ENCODE data around the gene MAS1. TPM values are rescaled to one million over a fixed set of nuclear protein-coding genes. Genes with fewer than 3 reads are reported as not detected.

The MAS1 gene
- total and polyA plus RNA-seq, 4 experiments from 2014 or later, result not detected

- no peaks in the 10 kb centered on the region for H3K9me3 Mint-ChIP-seq
- no peaks in the 10 kb centered on the region for H3K9me3 ChIP-seq (ENCODE audit: control insufficient read depth in 1 of 2, low read length in 2 of 2)
Observed at GRCh38 chr6:159935633-159936032, 44.8 kb downstream of the MAS1 start.

DNA sequence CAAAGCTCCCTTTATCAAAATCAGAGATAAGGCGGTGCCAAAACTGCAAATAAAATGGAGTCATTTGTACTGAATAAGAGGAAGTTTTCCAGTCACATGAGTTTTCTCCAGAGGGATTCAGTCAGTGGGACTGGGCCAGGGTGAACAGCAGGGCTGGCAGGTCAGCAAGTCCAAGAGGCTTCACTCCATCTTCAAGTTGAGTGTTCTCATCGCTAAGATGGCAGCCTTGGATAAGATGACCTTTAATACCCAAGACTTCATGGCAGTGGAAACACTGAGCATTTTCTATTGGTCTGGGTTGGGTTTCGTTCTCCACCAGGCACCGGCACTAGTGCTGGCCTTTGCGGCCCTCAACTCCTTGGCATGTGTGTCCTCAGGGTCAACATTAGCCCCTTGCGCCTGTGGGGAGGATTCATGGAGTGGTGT is 48.8 kb downstream of the MAS1 start:
- Mint-ChIP-seq H3K36me3 (peaks cover 2% of the 10 kb centered on the region in 2 donors), H3K9me3 (peaks cover 0 to 17% (median 8%) of the 10 kb centered on the region in 8 donors), H3K27me3 (peaks cover 2 to 3% of the 10 kb centered on the region in 2 donors), H3K4me3 (no peak overlapping the region), H3K27ac (no peak overlapping the region), H3K4me1 (peaks cover 0 to 2% (median 0%) of the 10 kb centered on the region in 4 donors)
- no peak overlapping the region for H3K27ac ChIP-seq (ENCODE audit: low read depth, low read length)
- no peak overlapping the region for H3K4me3 ChIP-seq (ENCODE audit: low read length in 2 of 2)
- H3K9me3 ChIP-seq (ENCODE audit: control insufficient read depth in 1 of 2, low read length in 2 of 2), result no peaks in the 10 kb centered on the region
- POLR2A ChIA-PET (ENCODE audit: partially characterized antibody), result no interaction called here
- H3K4me1 ChIP-seq (ENCODE audit: insufficient read depth, low read length), result no peaks in the 10 kb centered on the region
- CTCF ChIA-PET (ENCODE audit: partially characterized antibody), result interaction anchor here (0.9 to 3.7 kb wide), 2 partner anchors 217 to 249 kb away, joined by 3 to 18 read pairs; no protein-coding TSS in a partner anchor
- H3K27me3 ChIP-seq (ENCODE audit: insufficient read depth, low read length), result no peaks in the 10 kb centered on the region
- H3K36me3 ChIP-seq (ENCODE audit: insufficient read depth, low read length), result no peaks in the 10 kb centered on the region
- intact Hi-C loops (cut with micrococcal nuclease), result no loop called here
- no peak for DNase-seq

More at GRCh38 chr6:159935633-159936032, 44.8 kb downstream of the MAS1 start:
- Mint-ChIP-seq H3K27me3 (peaks cover 0 to 3% of the 10 kb centered on the region in 2 donors), H3K36me3 (no peaks in the 10 kb centered on the region), H3K27ac (no peak overlapping the region), H3K4me3 (no peak overlapping the region), H3K4me1 (peaks cover 7 to 14% (median 8%) of the 10 kb centered on the region in 4 donors)
- no peak overlapping the region for H3K4me3 ChIP-seq (ENCODE audit: low read length in 2 of 2)
- H3K27ac ChIP-seq (ENCODE audit: low read depth, low read length), result no peak overlapping the region
- ChIA-PET POLR2A (ENCODE audit: partially characterized antibody) (interaction anchor here (0.6 kb wide), 1 partner anchor 15 kb away, joined by 3 read pairs; no protein-coding TSS in a partner anchor), CTCF (ENCODE audit: partially characterized antibody) (no interaction called here)
- peaks cover 10% of the 10 kb centered on the region for H3K4me1 ChIP-seq (ENCODE audit: insufficient read depth, low read length)
- H3K36me3 ChIP-seq (ENCODE audit: insufficient read depth, low read length), result no peaks in the 10 kb centered on the region
- intact Hi-C loops (cut with micrococcal nuclease), result no loop called here
- no peak for DNase-seq
- no peaks in the 10 kb centered on the region for H3K27me3 ChIP-seq (ENCODE audit: insufficient read depth, low read length)

Other genes with a start within 250 kb of the MAS1 start
- gene SOD2, start 197.7 kb upstream of the MAS1 start, total RNA-seq, result 100 to 1,000 TPM; 128 to 131 TPM
- 100 to 1,000 TPM; 121 to 161 TPM for gene SOD2, start 197.7 kb upstream of the MAS1 start, polyA plus RNA-seq
- 100 to 1,000 TPM; 151 to 159 TPM for gene WTAP, start 163.5 kb upstream of the MAS1 start, total RNA-seq
- gene WTAP, start 163.5 kb upstream of the MAS1 start, polyA plus RNA-seq, result 100 to 1,000 TPM; 140 to 149 TPM
- gene ACAT2, start 128.9 kb upstream of the MAS1 start, total RNA-seq, result 10 to 100 TPM; 30.5 to 30.9 TPM
- gene ACAT2, start 128.9 kb upstream of the MAS1 start, polyA plus RNA-seq, result 10 to 100 TPM; 43.5 to 53.2 TPM
- gene TCP1, start 101.4 kb upstream of the MAS1 start, total RNA-seq, result 100 to 1,000 TPM; 151 to 162 TPM
- gene TCP1, start 101.4 kb upstream of the MAS1 start, polyA plus RNA-seq, result 100 to 1,000 TPM in 1 of 2 donors, 10 to 100 TPM in 1; 84.3 to 114 TPM
- 10 to 100 TPM; 43.9 to 45.2 TPM for gene MRPL18, start 100.5 kb upstream of the MAS1 start, total RNA-seq
- gene MRPL18, start 100.5 kb upstream of the MAS1 start, polyA plus RNA-seq, result 100 to 1,000 TPM in 1 of 2 donors, 10 to 100 TPM in 1; 68.5 to 105 TPM
- gene PNLDC1, start 90.7 kb upstream of the MAS1 start, total RNA-seq, result under 1 TPM; 0.47 to 0.94 TPM
- under 1 TPM in 1 of 2 donors, not detected in 1; 0.23 TPM for gene PNLDC1, start 90.7 kb upstream of the MAS1 start, polyA plus RNA-seq
- 10 to 100 TPM; 77.5 to 79.2 TPM for gene IGF2R, start 78.1 kb downstream of the MAS1 start, total RNA-seq
- 10 to 100 TPM in 1 of 2 donors, 1 to 10 TPM in 1; 4.5 to 18.7 TPM for gene IGF2R, start 78.1 kb downstream of the MAS1 start, polyA plus RNA-seq
- under 1 TPM; 0.93 to 1.00 TPM for gene SLC22A1, start 230.8 kb downstream of the MAS1 start, total RNA-seq
- gene SLC22A1, start 230.8 kb downstream of the MAS1 start, polyA plus RNA-seq, result under 1 TPM in 1 of 2 donors, not detected in 1; 0.11 TPM